Measurements from ENCODE around the gene CDS2. TPM values are rescaled to one million over a fixed set of nuclear protein-coding genes. Genes with fewer than 3 reads are reported as not detected.
A peak's percentile ranks its signal among the peaks of the same experiment; 100 is the strongest.
"Not testable (repeated sequence)": the region's sequence is repeated elsewhere in the genome, so short reads cannot be mapped to it uniquely, and the experiment has no call there.

The CDS2 gene
- 71.5 and 105 TPM in 2 replicates for total RNA-seq

- DNase-seq: peak; percentile 99
These were observed at the start of gene CDS2 for GRCh38 chr20:5126512-5127203. Gene CDS2, plus strand, starts transcription at chr20:5127008. Its CDS starts 85 bp downstream, at chr20:5127093.

DNA sequence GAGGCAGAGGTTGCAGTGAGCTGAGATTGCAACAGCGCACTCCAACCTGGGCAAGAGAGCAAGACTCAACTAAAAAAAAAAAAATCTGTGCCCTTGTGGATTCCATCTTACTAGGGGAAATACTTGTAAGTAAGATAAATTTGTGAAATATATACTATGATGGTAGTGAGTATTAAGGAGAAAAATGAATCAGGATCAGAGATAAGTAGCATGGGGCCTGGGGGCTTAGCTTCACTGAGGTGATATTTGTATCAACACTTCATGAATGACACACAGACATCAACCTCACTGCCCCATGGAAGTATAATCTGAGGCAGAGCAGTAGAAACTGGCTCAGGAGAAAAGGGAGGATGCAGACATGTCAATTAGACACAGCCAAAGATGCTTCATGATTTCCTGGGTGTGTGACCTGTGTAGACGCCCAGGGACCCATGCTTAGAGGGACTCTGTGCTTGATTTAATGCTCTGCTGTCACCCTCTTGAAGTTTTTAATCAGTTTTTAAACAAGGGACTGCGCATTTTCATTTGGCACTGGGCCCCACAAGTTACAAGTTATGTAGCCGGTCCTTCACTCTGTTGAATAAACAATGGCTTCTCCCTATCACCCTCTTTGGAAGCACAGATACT, 48.9 kb upstream of the CDS2 start:
- DNase-seq: no peak

DNA sequence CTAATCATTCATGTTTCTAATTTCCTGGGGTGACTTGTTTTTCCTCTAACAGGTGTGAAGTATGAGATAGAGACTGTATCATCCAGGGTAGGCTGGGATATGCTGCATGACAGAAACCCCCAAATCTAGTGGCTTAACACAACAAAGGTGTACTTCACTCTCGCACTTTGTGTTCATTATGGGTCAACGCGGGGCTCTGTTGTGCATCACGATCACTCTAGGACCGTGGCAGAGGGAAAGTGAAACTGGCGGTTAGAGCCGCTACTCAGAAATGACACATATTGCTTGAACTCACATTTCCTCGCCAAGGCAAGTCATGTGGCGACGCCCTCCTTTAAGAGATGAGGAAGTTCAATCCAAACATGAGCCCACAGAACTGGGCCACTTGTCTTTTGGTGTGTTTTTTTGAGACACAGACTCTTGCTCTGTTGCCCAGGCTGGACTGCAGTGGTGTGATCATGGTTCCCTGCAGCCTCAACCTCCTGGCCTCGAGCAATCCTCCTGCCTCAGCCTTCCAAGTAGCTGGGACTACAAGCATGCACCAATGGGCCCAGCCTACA, 48.3 kb upstream of the CDS2 start:
- peak; percentile 62 for DNase-seq

DNA sequence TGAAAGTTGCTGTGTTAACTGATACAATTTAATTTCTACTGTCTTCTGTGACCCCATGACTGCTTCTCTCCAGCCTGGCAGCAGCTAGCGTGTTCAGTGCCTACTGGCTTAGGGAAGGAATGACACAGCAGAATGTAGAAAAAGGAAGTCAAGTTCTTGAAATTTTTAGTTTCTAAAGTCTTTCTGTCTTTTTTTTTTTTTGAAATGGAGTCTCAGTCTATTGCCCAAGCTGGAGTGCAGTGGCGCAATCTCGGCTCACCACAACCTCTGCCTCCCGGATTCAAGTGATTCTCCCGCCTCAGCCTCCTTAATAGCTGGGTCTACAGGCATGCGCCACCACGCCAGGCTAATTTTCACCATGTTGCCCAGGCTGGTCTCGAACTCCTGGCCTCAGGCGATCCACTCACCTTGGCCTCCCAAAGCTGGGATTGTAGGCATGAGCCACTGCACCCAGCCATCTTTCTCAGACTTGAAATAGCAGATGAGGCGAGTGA, 46.4 kb upstream of the CDS2 start:
- DNase-seq: no peak

GRCh38 chr20:5085380-5085779, 41.4 kb upstream of the CDS2 start:
- no peak for DNase-seq

GRCh38 chr20:5088688-5089087, 38.1 kb upstream of the CDS2 start:
- no peak for DNase-seq

- peak; percentile 74 for DNase-seq
These were observed 36.6 kb upstream of the CDS2 start for GRCh38 chr20:5090191-5090590.

GRCh38 chr20:5091902-5092301, 34.9 kb upstream of the CDS2 start:
- no peak for DNase-seq

DNA sequence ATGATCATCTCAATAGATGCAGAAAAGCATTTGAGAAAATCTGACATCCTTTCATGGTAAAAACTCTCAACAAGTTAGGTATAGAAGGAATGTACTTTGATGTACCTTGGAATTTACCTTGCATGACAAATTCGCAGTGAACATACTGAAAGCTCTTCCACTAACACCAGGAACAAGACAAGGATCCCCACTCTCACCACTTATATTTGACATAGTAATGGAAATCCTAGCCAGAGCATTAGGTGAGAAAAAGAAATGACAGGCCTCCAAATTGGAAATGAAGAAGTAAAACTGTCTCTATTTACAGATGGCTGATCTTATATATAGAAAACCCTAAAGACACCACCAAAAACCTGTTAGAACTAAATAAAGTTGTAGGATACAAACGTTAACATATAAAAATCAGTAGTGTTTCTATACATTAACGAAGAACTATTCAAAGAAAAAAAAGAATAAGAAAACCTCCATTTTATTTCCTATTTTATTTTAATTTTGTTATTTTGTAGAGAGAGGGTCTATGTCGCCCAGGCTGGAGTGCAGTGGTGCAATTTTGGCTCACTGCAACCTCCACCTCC, 34.0 kb upstream of the CDS2 start:
- no peak for DNase-seq

DNA sequence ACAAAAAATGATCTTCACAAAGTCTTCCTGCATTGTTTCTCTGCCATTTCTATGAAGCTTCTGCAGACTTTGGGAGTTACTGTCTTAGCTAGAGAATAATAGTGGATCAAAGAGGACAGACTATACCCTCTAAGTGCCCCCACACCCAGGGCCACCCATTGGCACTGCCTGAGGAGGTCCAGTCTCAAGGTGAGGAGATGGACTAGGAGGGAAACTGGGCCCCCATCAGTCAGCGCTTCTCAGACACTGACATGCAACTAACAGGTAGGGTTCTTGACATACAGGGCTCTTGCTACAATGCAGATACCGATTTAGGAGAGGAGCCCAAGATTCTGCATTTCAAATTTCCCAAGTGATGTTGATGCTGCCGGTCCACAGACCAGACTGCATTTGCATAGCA, 31.4 kb upstream of the CDS2 start:
- no peak for DNase-seq

DNA sequence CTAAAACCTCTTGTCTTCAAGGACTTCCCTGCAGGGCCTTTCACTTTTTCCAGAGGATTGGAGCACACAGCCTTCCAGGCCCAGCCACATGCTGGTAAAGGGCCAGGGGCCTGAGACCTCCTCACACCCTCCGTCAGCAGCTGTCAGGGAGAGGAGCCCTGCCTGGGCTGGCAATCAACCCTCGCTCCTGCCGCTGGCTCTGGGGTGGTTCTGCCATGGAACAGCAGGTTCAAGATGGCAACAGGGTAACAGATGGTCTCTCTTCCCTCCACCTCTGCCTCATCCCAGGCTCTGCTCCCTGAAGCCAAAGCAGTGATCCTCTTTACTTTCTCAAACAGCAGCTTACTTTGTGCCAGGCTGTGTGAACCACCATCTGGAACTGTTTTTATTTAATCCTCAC, 30.9 kb upstream of the CDS2 start:
- no peak for DNase-seq

DNA sequence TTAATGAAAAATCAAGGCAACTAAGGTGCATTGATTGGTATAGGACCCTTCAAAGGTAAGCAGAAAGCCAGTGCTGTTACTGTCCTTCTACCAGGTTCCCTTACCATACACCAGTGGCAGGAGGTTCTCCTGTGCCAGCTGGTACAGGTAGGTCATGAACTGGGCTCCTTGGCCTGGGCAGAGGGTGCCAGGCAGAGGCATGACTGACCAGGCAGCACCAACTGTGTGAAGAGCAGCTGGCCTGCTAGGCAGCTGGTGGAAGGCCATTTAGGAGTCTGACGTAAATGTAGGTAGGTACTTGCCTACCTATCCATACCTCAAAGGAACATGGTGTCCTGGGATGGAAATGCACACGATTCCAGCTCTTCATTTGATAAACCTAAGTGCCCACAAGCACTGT, 30.3 kb upstream of the CDS2 start:
- DNase-seq: no peak

- not testable (repeated sequence) for DNase-seq
These were observed 27.8 kb upstream of the CDS2 start for GRCh38 chr20:5099009-5099408.

GRCh38 chr20:5099909-5100308, 26.9 kb upstream of the CDS2 start:
- DNase-seq: not testable (repeated sequence)

DNA sequence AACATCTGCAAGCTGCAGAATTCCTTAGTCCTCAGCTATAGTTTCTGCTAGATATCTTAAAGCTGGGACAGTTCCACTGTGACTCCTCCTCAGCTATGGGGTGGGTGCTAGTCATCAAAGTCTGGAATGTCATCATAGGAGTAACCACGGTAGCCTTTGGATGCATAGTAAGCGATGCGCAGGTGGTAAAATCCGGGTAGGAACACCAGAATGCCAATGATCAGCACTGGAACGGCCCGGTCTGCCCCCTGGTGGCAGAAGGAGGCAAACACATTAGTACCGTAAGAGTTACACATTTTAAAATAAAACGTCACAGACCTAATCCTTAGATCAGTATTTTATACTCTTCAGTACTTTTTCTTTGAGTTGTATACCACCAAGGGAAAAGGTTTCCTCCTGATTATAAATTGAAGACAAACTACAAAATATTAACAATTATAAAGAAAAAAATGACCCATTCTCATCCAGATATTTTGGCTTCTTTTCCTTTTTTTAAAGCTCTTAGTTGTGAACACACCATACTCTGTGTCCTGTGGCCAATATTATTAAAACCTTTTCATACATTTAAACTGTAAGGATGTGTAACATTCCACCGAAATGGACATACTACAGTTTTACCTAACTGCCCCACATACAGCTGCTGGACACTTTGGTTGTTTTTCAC, 26.0 kb upstream of the CDS2 start:
- peak; percentile 82 for DNase-seq

GRCh38 chr20:5104479-5104878, 22.3 kb upstream of the CDS2 start:
- no peak for DNase-seq

DNA sequence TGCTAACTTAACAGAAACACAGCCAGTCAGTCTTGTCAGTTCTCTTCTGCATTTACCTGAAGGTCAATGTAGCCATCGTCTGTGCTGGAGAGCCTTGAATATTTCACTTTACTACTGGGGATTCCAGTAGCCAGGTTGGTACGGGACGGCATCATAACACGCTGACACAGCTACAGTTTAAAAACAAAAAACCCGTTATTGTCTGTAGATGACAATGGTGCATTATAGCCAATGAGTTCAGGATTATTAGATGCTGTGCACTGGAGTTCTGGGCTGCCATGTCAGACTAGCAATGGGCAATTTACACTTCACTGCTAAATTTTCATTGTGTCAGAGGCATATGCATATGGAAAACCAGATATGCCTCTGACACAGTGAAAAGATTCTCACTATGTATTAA, 17.5 kb upstream of the CDS2 start:
- DNase-seq: no peak

- no peak for DNase-seq
These were observed 13.2 kb upstream of the CDS2 start for GRCh38 chr20:5113615-5113986.

DNA sequence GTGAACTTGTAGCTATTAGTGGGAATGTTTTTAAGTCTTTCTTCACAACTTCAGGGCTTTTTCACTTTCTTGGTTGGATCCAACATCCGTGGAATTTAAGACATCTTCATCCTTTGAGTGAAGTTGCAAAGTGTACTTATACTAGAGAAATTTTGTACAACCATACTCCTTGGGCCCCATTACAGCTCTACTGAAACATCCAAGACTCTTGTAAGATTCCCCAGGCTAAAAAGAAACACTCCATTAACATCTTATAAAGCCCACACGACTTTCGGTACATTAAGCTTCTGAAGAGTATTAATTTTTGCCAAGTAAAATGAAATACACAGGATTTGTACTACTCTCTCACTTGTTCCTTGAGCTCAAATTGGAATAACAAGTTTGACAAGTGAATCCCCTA, 12.4 kb upstream of the CDS2 start:
- DNase-seq: no peak

DNA sequence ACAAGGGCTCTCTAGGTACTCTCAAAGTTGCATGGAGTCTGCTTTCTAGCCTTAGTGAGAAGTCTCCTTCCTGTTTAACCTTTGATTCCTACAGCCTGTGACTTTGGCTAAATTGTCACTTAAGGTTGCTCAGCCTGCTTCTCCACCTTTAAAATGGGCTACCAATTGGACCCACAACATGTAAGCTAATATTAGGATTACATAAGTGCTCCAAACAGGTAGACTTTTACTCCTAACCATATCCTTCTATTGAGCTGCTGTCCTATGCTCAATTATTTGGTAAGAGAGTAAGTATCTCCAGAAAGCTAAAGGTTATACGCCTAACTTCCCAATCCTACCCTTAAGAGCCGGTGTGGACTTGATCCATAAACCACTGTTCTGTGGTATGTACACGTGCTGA, 9.9 kb upstream of the CDS2 start:
- no peak for DNase-seq

DNA sequence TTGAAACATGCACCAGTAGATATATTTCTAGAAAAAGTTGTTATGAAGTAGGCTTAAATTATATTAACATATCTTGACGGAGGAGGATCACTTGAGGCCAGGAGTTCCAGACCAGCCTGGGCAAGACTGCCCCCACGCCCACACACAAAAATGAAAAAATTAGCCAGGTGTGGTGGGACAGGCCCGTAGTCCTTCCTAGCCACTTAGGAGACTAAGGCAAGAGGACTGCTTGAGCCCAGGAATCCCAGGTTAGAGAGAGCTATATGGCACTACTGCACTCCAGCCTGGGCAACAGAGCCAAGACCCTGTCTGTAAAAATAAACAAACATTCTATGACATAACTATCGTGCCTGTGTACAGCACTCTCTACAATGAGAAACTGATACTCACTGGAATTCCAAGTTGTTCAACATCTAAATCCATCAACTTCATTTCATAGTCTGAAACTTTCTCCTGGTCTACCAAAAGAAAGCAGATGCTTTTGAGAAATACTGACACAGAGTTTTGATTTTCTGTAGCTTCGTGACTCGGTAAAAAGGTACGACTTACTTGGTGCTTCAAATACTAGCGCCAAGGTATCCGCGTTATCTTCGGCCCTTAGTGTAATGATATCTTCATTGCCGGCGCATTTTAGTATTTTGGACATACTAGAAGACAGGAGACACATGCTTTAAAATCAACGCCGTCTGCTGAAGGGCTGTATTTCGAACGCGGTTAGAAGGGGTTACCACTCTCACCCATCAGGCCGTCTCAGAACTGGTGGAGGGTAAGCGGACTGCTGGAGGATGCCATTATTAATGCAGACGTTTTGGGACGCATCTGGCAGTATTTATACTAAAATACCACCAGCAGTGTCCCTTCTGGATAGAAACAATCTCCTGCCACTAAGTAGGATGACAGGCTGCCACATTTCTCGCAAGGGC, 8.3 kb upstream of the CDS2 start:
- DNase-seq: peak; percentile 13

- DNase-seq: no peak
These were observed 7.7 kb upstream of the CDS2 start for GRCh38 chr20:5119143-5119434.
